HG03280 (cell line): ENCODE measurements around the gene RIMS1.

Experiments used
- ATAC-seq: cut with Tn5 transposase; IDR thresholded peaks from one replicate; pipeline ENCODE4 v1.9.1; 2021; ENCODE audit warnings: mild to moderate bottlenecking, moderate library complexity; ENCODE audit not compliant: unreplicated experiment

The RIMS1 gene

GRCh38 chr6:72406517-72406916 is 520.2 kb downstream of the RIMS1 start:
- peak; percentile 77 for ATAC-seq

GRCh38 chr6:72410769-72411168 is 524.4 kb downstream of the RIMS1 start:
- no peak for ATAC-seq

- no peak for ATAC-seq
These were observed 525.7 kb downstream of the RIMS1 start for GRCh38 chr6:72411872-72412708.

GRCh38 chr6:72412709-72413044 is 526.3 kb downstream of the RIMS1 start:
- no peak for ATAC-seq

GRCh38 chr6:72413884-72414283 is 527.5 kb downstream of the RIMS1 start:
- ATAC-seq, result no peak

- ATAC-seq, result no peak
These were observed 528.3 kb downstream of the RIMS1 start for GRCh38 chr6:72414657-72415056.

- ATAC-seq, result no peak
These were observed 530.6 kb downstream of the RIMS1 start for GRCh38 chr6:72416744-72417465.

- ATAC-seq, result no peak
These were observed 531.4 kb downstream of the RIMS1 start for GRCh38 chr6:72417759-72418158.

GRCh38 chr6:72418495-72418894 is 532.1 kb downstream of the RIMS1 start:
- ATAC-seq, result no peak

GRCh38 chr6:72419966-72420365 is 533.6 kb downstream of the RIMS1 start:
- no peak for ATAC-seq

GRCh38 chr6:72420409-72420808 is 534.1 kb downstream of the RIMS1 start:
- no peak for ATAC-seq

GRCh38 chr6:72421387-72421786 is 535.0 kb downstream of the RIMS1 start:
- ATAC-seq, result no peak

GRCh38 chr6:72422171-72422570 is 535.8 kb downstream of the RIMS1 start:
- no peak for ATAC-seq

GRCh38 chr6:72424476-72424875 is 538.1 kb downstream of the RIMS1 start:
- no peak for ATAC-seq

GRCh38 chr6:72425003-72425681 is 538.8 kb downstream of the RIMS1 start:
- no peak for ATAC-seq

- no peak for ATAC-seq
These were observed 554.3 kb downstream of the RIMS1 start for GRCh38 chr6:72440611-72441010.

- no peak for ATAC-seq
These were observed 560.1 kb downstream of the RIMS1 start for GRCh38 chr6:72446430-72446829.
